Body of pancreas (tissue), 4 donors: Measurements from ENCODE around the gene TMA7B.

Source experiments
- POLR2A ChIP-seq, 3 donors: fragments of 450-650 bp; IDR thresholded peaks; one replicate each; pipeline ENCODE4 v1.6.1; 2016; ENCODE audit warnings: antibody characterized with exemption in 3 of 3, mild to moderate bottlenecking in 2 of 3
- TF ChIP-seq, protein P1 (sequence below), 7 experiments: fragments of 450-650 bp in 4 of 7; fragments of 200-600 bp in 3 of 7; sonication (generic) in 3 of 7; IDR thresholded peaks; one replicate each; pipeline ENCODE4 v1.5.1; 2016 to 2019; ENCODE audit warnings: antibody characterized with exemption in 7 of 7

DNA sequence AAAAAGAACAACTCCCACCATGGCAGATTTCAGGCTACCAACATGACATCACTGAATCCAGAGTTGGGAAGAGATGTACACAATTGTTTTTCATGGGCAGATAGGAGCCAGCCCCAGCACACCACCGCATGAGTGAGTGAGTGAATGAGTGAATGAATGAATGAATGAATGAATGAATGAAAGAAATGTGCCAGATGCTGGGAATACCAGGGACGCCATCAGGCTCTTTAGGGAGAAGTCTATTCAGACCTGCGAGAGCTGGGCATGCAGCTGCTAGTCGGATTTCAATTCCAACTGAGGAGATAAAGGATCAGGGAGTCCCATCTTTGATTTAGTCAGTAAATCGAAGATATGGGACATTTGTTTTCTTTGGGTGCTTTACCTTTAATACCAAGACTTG, 19.3 kb downstream of the TMA7B start:
- TF ChIP-seq, protein P1, sequence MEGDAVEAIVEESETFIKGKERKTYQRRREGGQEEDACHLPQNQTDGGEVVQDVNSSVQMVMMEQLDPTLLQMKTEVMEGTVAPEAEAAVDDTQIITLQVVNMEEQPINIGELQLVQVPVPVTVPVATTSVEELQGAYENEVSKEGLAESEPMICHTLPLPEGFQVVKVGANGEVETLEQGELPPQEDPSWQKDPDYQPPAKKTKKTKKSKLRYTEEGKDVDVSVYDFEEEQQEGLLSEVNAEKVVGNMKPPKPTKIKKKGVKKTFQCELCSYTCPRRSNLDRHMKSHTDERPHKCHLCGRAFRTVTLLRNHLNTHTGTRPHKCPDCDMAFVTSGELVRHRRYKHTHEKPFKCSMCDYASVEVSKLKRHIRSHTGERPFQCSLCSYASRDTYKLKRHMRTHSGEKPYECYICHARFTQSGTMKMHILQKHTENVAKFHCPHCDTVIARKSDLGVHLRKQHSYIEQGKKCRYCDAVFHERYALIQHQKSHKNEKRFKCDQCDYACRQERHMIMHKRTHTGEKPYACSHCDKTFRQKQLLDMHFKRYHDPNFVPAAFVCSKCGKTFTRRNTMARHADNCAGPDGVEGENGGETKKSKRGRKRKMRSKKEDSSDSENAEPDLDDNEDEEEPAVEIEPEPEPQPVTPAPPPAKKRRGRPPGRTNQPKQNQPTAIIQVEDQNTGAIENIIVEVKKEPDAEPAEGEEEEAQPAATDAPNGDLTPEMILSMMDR (IDR thresholded peaks at IDR 0.05): no peak
- TF ChIP-seq POLR2A (IDR thresholded peaks at IDR 0.05): no peak
